ENCODE data around the gene CRB2. TPM values are rescaled to one million over a fixed set of nuclear protein-coding genes. Genes with fewer than 3 reads are reported as not detected.

CRB2 gene
- total RNA-seq, 2 experiments from 2014 or later = not detected

GRCh38 chr9:123323196-123324013 lies 32.6 kb upstream of the CRB2 start:
- H3K27me3 Mint-ChIP-seq = no peaks in the 10 kb centered on the region
- DNase-seq = no peak
- Histone ChIP-seq H3K36me3 (ENCODE audit: insufficient read depth, low read length) (no peaks in the 10 kb centered on the region), H3K4me3 (ENCODE audit: low read length) (peak overlapping the region; percentile 33), H3K27ac (ENCODE audit: low read depth in 1 of 2, low read length in 2 of 2) (peak overlapping the region; percentile 66 to 73), H3K9me3 (ENCODE audit: control insufficient read depth in 1 of 2, insufficient read depth in 1 of 2, low read length in 2 of 2) (no peaks in the 10 kb centered on the region), H3K27me3 (ENCODE audit: control insufficient read depth in 1 of 2, insufficient read depth in 2 of 2, low read length in 2 of 2) (no peaks in the 10 kb centered on the region), H3K4me1 (ENCODE audit: insufficient read depth, low read length) (peaks cover 32% of the 10 kb centered on the region)
- H3K9me3 Mint-ChIP-seq = no peaks in the 10 kb centered on the region
- H3K4me1 Mint-ChIP-seq (ENCODE audit: low read depth) = peaks cover 45% of the 10 kb centered on the region
- POLR2A ChIA-PET = interaction anchor here (0.6 to 2.1 kb wide), 7 partner anchors 15 to 56 kb away, joined by 3 to 16 read pairs (median 7); partner anchors contain the start of gene STRBP
- peak overlapping the region; percentile 38 for H3K4me3 Mint-ChIP-seq
- ATAC-seq (ENCODE audit: poor library complexity) = no peak
- CTCF ChIA-PET = interaction anchor here (0.8 kb wide), 1 partner anchor 16 kb away, joined by 3 read pairs; no protein-coding TSS in a partner anchor
- H3K36me3 Mint-ChIP-seq (ENCODE audit: low read depth) = no peaks in the 10 kb centered on the region
- H3K27ac Mint-ChIP-seq = peak overlapping the region; percentile 97
- intact Hi-C loops (cut with DNase I, micrococcal nuclease) = loop anchor here (2.0 to 5.0 kb wide), 3 partner anchors 15 to 56 kb away; partner anchors contain the start of gene STRBP (in 1 of the 2)
- TF ChIP-seq CTCF (IDR thresholded peaks at IDR 0.05) = no peak

- TF ChIP-seq CTCF (IDR thresholded peaks at IDR 0.05) = no peak
- ChIA-PET CTCF (interaction anchor here (0.6 to 0.7 kb wide), 2 partner anchors 25 to 452 kb away, joined by 3 to 5 read pairs; no protein-coding TSS in a partner anchor), POLR2A (interaction anchor here (1.2 to 1.4 kb wide), 2 partner anchors 15 to 23 kb away, joined by 3 to 8 read pairs; no protein-coding TSS in a partner anchor)
- DNase-seq (no peak), ATAC-seq (ENCODE audit: poor library complexity) (no peak)
- no peaks in the 10 kb centered on the region for H3K9me3 ChIP-seq (ENCODE audit: control insufficient read depth in 1 of 2, insufficient read depth in 1 of 2, low read length in 2 of 2)
- Mint-ChIP-seq H3K4me3 (no peak overlapping the region), H3K27ac (peak overlapping the region; percentile 97), H3K4me1 (ENCODE audit: low read depth) (peaks cover 45% of the 10 kb centered on the region), H3K9me3 (no peaks in the 10 kb centered on the region), H3K36me3 (ENCODE audit: low read depth) (no peaks in the 10 kb centered on the region), H3K27me3 (no peaks in the 10 kb centered on the region)
- peaks cover 36% of the 10 kb centered on the region for H3K4me1 ChIP-seq (ENCODE audit: insufficient read depth, low read length)
- H3K36me3 ChIP-seq (ENCODE audit: insufficient read depth, low read length) = no peaks in the 10 kb centered on the region
- no peak overlapping the region for H3K27ac ChIP-seq (ENCODE audit: low read depth in 1 of 2, low read length in 2 of 2)
- no peak overlapping the region for H3K4me3 ChIP-seq (ENCODE audit: low read length)
- intact Hi-C loops (cut with DNase I, micrococcal nuclease) = loop anchor here in 1 of 2 experiments (5.0 kb wide), 1 partner anchor 57 kb away; the partner anchor contains the start of gene STRBP
- no peaks in the 10 kb centered on the region for H3K27me3 ChIP-seq (ENCODE audit: control insufficient read depth in 1 of 2, insufficient read depth in 2 of 2, low read length in 2 of 2)
Observed at GRCh38 chr9:123324767-123325183, 31.2 kb upstream of the CRB2 start.

- Mint-ChIP-seq H3K9me3 (no peaks in the 10 kb centered on the region), H3K27me3 (no peaks in the 10 kb centered on the region), H3K4me3 (no peak overlapping the region), H3K4me1 (ENCODE audit: low read depth) (peaks cover 40% of the 10 kb centered on the region), H3K36me3 (ENCODE audit: low read depth) (no peaks in the 10 kb centered on the region), H3K27ac (peak overlapping the region; percentile 77)
- intact Hi-C loops (cut with DNase I, micrococcal nuclease) = no loop called here
- ChIA-PET POLR2A (interaction anchor here (1.0 kb wide), 1 partner anchor 23 kb away, joined by 3 read pairs; no protein-coding TSS in a partner anchor), CTCF (interaction anchor here (1.6 kb wide), 1 partner anchor 24 kb away, joined by 4 read pairs; no protein-coding TSS in a partner anchor)
- no peaks in the 10 kb centered on the region for H3K27me3 ChIP-seq (ENCODE audit: control insufficient read depth in 1 of 2, insufficient read depth in 2 of 2, low read length in 2 of 2)
- H3K27ac ChIP-seq (ENCODE audit: low read depth in 1 of 2, low read length in 2 of 2) = no peak overlapping the region
- H3K9me3 ChIP-seq (ENCODE audit: control insufficient read depth in 1 of 2, insufficient read depth in 1 of 2, low read length in 2 of 2) = no peaks in the 10 kb centered on the region
- peaks cover 30% of the 10 kb centered on the region for H3K4me1 ChIP-seq (ENCODE audit: insufficient read depth, low read length)
- H3K4me3 ChIP-seq (ENCODE audit: low read length) = no peak overlapping the region
- no peaks in the 10 kb centered on the region for H3K36me3 ChIP-seq (ENCODE audit: insufficient read depth, low read length)
- no peak for TF ChIP-seq CTCF (IDR thresholded peaks at IDR 0.05)
- no peak for ATAC-seq (ENCODE audit: poor library complexity)
- DNase-seq = no peak
Observed at GRCh38 chr9:123326187-123326586, 29.8 kb upstream of the CRB2 start.
